HPDE6-E6E7 (cell line): Measurements from ENCODE around the gene PCNX2.

ENCODE experiments used
- DNase-seq: peaks from one replicate; pipeline ENCODE4 v3.0.0; 2011; ENCODE audit warnings: missing footprints; ENCODE audit errors: extremely low spot score

PCNX2 gene

DNA sequence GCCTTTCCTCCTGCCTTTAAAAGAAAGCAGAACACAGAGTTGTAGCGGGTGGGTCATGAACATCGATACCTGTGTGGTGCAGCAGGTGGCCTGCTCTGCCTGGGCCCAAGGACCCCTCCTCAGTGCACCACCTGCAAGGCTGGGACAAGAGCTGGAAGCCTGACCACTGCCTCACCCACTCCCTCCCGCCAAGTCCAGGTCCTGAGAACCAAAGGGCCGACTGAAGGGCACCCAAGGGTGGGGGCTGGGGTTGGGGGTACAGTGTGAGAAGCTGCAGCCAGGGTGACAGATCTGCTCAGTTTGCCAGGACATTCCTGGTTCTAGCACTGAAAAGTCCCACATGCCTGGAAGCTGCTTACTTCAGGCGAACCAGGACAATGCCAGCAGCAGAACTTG, 309.0 kb downstream of the PCNX2 start:
- no peak for DNase-seq

GRCh38 chr1:232985882-232986526, 309.5 kb downstream of the PCNX2 start:
- no peak for DNase-seq

DNA sequence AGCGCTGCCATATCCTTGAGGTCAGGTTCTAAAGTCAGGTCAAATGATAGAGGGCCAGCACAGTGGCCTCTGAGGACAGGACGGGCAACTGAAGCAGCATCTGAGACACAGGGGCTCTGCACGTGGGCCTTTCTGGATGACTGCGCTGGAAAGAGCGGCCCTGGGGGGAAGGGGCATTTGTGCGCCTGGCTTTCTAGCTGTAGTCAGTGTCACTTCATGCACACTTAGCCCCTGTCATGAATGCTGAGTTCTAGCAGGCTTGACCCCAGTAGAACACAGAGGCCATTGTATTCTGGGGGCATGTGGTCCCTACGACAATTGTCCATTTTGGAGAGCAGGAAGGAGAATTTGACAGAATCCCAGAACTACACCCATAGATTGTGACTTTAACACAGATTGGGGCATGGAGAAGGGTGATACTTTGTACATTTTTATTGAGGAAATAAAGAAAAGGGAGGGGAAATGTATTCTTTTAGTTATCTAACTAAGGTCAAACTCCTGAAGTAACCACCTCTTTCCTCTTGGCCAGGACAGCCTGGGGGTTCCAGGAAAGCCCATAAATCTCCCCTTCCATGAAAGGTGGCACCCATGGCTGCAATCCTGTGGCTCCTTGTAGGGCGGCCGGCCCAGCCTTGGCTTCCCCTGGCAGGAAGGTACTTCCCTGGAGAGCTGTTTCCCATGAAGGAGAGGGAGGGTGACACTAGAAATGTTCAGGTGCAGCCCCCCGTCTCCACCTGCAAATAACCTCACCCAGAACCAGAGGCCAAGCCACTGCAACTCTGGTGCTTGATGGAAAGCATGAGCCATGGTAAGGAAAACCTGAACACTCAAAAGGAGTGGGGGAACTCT, 310.7 kb downstream of the PCNX2 start:
- DNase-seq = no peak

- DNase-seq = no peak
These were observed 311.5 kb downstream of the PCNX2 start for GRCh38 chr1:232983817-232984567.

- no peak for DNase-seq
These were observed 312.1 kb downstream of the PCNX2 start for GRCh38 chr1:232983375-232983774.

GRCh38 chr1:232982238-232982944, 313.1 kb downstream of the PCNX2 start:
- no peak for DNase-seq

- no peak for DNase-seq
These were observed 314.5 kb downstream of the PCNX2 start for GRCh38 chr1:232980986-232981560.

GRCh38 chr1:232980355-232980978, 315.1 kb downstream of the PCNX2 start:
- DNase-seq = no peak

DNA sequence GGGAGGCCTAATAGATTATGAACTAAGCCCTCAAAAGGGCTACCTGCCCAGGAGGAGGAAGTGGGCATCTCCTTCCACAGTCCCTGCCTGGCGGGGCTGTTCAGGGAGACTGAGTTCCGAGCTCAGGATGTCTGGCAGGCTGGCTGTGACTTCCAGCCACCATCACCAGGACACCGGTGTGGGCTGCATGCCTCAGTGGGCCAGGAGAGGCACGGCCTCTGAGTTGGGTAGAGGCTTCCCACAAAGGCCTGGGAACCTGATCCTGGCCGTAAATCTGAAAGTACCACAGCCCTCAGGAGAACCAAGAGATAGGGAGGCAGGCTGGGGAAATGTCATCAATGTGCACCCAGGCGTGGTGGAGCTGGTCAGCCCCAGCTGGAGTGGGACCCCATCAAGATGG, 316.0 kb downstream of the PCNX2 start:
- DNase-seq = no peak

- no peak for DNase-seq
These were observed 316.7 kb downstream of the PCNX2 start for GRCh38 chr1:232978815-232979214.

- DNase-seq = no peak
These were observed 317.4 kb downstream of the PCNX2 start for GRCh38 chr1:232978091-232978634.

GRCh38 chr1:232974971-232975370, 320.6 kb downstream of the PCNX2 start:
- DNase-seq = no peak

- DNase-seq = no peak
These were observed 321.6 kb downstream of the PCNX2 start for GRCh38 chr1:232973652-232974611.

DNA sequence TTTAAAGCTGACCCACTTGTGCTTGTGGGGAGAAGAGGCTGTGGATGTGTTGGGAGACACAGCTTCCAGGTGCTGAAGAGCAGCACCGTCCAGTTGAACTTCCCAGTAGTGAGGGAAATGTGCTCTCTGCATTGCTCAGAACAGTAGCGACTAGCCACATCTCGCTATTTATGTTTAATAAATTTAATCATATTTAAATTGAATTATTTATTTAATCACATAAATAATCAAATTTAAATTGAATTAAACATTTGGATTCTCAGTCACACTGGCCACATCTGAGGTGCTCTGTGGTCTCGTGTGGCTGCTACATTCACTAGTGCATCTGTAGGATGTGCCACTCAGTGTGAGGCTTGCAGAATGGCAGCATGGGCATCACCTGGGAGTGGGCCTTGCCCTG, 325.0 kb downstream of the PCNX2 start:
- no peak for DNase-seq

- DNase-seq = no peak
These were observed 325.7 kb downstream of the PCNX2 start for GRCh38 chr1:232969799-232970198.

GRCh38 chr1:232968965-232969364, 326.6 kb downstream of the PCNX2 start:
- no peak for DNase-seq

DNA sequence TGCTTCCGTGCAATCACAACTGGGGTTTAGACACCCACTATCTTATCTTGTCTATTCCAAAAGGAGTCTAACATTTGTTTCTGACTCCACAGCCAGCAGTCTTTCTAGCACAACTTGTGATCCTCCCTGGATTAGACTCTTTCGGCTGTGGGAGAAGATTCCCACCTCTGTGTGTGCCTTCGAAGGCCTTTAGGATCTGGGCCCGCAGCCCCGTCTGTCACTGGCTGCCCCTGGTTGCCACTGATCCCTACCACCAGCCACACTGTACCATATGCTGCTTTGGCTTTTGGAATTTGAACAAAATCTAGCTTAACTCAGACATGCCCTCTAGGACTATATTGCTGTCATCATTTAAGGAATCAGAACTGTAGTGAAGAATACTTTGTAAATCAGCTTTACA, 327.1 kb downstream of the PCNX2 start:
- no peak for DNase-seq

DNA sequence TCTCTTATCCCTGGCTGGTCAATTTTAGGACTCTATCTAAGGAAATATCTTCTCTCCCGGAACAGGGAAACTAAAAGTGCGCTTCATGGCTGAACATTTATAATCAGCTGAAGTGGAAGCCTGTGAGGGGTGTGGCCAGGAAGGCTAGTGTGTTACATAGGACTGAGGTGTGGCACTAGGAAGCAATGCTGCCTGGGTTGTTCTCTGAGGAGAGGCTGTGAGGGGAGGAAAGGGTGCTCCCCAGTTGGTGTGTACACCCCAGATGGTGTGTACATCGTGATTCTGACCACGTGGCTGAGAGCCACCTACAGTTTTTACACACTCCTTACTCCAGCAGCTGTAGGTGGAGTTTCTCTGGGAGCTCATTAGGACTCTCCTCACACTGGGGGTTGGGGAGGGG, 328.9 kb downstream of the PCNX2 start:
- DNase-seq = no peak

- DNase-seq = no peak
These were observed 329.7 kb downstream of the PCNX2 start for GRCh38 chr1:232965912-232966217.
